Fibroblast of mammary gland (primary cell): Measurements from ENCODE around the gene KIZ.
A peak's percentile ranks its signal among the peaks of the same experiment; 100 is the strongest.

Experiments
- DNase-seq: peaks from one replicate; pipeline ENCODE4 v3.0.0-alpha.2; 2010; ENCODE audit warnings: low read depth
- H3K4me3 ChIP-seq: 2 replicates; pipeline ENCODE4 v1.5.1; 2011; ENCODE audit warnings: low read depth, mild to moderate bottlenecking, low read length, moderate library complexity; ENCODE audit not compliant: control insufficient read depth
- TF ChIP-seq, protein P1 (sequence below): conservative IDR thresholded peaks from 2 replicates; pipeline ENCODE4 v1.5.1; 2011; ENCODE audit warnings: low read depth, low read length, inconsistent platforms; ENCODE audit not compliant: control insufficient read depth, insufficient read depth

KIZ gene

GRCh38 chr20:21137078-21137477 lies 11.2 kb downstream of the KIZ start:
- TF ChIP-seq, protein P1, sequence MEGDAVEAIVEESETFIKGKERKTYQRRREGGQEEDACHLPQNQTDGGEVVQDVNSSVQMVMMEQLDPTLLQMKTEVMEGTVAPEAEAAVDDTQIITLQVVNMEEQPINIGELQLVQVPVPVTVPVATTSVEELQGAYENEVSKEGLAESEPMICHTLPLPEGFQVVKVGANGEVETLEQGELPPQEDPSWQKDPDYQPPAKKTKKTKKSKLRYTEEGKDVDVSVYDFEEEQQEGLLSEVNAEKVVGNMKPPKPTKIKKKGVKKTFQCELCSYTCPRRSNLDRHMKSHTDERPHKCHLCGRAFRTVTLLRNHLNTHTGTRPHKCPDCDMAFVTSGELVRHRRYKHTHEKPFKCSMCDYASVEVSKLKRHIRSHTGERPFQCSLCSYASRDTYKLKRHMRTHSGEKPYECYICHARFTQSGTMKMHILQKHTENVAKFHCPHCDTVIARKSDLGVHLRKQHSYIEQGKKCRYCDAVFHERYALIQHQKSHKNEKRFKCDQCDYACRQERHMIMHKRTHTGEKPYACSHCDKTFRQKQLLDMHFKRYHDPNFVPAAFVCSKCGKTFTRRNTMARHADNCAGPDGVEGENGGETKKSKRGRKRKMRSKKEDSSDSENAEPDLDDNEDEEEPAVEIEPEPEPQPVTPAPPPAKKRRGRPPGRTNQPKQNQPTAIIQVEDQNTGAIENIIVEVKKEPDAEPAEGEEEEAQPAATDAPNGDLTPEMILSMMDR = no peak
- H3K4me3 ChIP-seq = no peak overlapping the region
- no peak for DNase-seq

DNA sequence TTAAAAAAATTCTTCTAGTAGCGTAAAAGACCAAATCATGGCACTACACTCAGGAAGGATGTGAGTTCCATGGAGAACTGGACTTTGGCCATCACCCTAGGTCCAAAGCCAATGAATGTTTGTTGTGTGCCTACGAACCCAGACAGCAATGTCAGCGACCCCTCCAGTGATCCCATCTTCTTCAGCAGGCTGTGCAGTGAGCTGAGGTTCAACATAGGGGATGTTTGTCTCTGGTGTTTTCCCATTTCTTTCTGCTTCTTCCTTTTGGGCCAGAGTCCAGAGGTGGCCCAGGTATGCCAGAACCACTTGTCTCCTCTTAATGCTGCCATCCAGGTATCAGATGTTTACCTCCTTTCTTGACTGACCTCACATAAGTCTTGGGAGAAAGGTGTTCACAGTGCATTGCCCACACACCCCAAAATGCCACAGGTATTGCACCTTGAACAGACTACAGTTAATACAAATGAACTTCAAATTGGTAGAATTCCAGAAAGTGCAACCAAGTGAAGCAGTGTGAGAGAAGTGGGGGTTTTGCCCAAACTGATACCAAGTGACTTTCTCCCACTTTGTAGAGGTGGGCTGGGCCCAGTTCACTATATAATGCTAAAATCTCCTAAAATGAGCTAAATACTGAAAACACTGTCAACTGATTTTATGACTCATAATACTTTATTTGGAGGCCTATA lies 14.1 kb downstream of the KIZ start:
- TF ChIP-seq, protein P1 = no peak
- no peak for DNase-seq
- no peak overlapping the region for H3K4me3 ChIP-seq

GRCh38 chr20:21141825-21142224 lies 15.9 kb downstream of the KIZ start:
- H3K4me3 ChIP-seq = no peak overlapping the region
- DNase-seq = no peak
- TF ChIP-seq, protein P1 = no peak

- TF ChIP-seq, protein P1 = no peak
These were observed 17.5 kb downstream of the KIZ start for GRCh38 chr20:21143194-21143890.

DNA sequence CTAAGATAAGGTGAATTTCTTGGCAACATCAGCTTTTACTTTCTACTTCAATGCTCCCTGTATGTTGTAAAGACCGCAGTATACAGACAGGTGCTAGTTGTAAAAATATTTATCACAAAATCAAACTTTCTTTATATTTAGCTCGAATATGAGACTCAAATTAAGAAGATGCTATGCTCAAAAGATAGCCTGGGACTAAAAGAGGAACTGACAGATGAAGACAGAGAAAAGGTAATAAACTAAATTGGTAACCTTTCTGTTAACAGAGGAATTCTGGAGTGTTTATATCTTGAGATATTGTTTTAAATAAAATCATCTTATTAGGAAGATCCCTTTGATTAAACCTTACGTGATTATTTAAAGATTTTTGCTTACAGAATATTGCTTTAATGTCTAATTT lies 19.5 kb downstream of the KIZ start:
- no peak for DNase-seq
- no peak overlapping the region for H3K4me3 ChIP-seq
- TF ChIP-seq, protein P1 = no peak

More at GRCh38 chr20:21143194-21143890, 17.5 kb downstream of the KIZ start:
- H3K4me3 ChIP-seq = no peak overlapping the region
- no peak for DNase-seq

GRCh38 chr20:21146215-21146614 lies 20.3 kb downstream of the KIZ start:
- no peak for DNase-seq
- TF ChIP-seq, protein P1 = no peak

GRCh38 chr20:21147593-21147992 lies 21.7 kb downstream of the KIZ start:
- TF ChIP-seq, protein P1 = no peak
- H3K4me3 ChIP-seq = no peak overlapping the region
- DNase-seq = peak; percentile 37

More at GRCh38 chr20:21146215-21146614, 20.3 kb downstream of the KIZ start:
- no peak overlapping the region for H3K4me3 ChIP-seq
